Stimulated activated naive CD8-positive, alpha-beta T cell treated with anti-CD3 and anti-CD28 coated beads, Interleukin-15, Interleukin-2, amounts not matched to agents 100 U/mL and 50 U/mL, for 24 hours (primary cell): ENCODE data around the gene MN1.

Experiments used
- ATAC-seq: fragments of 150-1000 bp; cut with Tn5 transposase; one replicate; pipeline ENCODE4 v1.10.0; 2021
- DNase-seq: peaks from one replicate; pipeline ENCODE4 v3.0.0; 2021

The MN1 gene

DNA sequence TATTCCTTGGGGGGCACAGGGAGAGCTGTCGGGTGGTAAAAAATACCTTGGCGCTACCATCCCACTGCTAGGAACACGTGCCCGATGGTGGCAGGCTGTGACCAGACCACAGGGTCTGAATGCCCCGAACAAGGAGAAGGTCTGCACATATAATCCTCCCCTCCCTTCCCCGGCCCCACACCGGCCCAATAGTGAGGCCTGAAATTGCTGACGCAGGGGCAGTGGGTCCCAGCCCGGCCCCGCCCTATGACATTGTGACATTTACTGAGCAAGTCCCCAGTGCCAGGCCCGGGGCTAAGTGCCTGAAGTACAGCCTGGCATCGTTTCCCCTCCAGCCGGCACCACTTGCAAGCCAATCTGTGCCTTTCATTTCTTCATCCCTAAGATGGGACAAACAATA lies 19.5 kb downstream of the MN1 start:
- ATAC-seq, result no peak
- DNase-seq, result no peak

GRCh38 chr22:27780161-27780575 lies 21.4 kb downstream of the MN1 start:
- no peak for ATAC-seq
- no peak for DNase-seq

DNA sequence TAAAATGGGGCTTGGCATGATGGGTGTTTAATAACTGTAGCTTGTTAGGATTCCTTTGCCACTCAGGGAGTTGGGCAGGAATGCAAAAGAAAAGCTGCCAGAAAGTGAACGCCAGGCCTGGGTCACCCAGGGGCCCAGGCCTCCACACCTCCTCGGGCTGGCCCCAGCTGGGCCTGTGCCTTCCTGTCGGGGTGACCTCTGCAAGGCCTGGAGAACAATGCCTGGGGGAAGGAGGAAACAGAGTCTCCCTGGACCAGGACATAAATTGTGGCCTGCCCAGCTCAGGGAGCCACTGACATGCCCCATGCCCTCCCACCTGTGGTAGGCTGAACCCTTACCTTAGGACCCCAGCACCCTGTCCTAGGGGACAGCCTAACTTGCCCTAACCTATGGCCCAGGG lies 21.9 kb downstream of the MN1 start:
- no peak for ATAC-seq
- no peak for DNase-seq

GRCh38 chr22:27778294-27779090 lies 23.1 kb downstream of the MN1 start:
- no peak for ATAC-seq
- no peak for DNase-seq

- ATAC-seq, result no peak
- DNase-seq, result no peak
These were observed 24.4 kb downstream of the MN1 start for GRCh38 chr22:27777128-27777527.

GRCh38 chr22:27776650-27776958 lies 25.0 kb downstream of the MN1 start:
- ATAC-seq (no peak), DNase-seq (no peak)

DNA sequence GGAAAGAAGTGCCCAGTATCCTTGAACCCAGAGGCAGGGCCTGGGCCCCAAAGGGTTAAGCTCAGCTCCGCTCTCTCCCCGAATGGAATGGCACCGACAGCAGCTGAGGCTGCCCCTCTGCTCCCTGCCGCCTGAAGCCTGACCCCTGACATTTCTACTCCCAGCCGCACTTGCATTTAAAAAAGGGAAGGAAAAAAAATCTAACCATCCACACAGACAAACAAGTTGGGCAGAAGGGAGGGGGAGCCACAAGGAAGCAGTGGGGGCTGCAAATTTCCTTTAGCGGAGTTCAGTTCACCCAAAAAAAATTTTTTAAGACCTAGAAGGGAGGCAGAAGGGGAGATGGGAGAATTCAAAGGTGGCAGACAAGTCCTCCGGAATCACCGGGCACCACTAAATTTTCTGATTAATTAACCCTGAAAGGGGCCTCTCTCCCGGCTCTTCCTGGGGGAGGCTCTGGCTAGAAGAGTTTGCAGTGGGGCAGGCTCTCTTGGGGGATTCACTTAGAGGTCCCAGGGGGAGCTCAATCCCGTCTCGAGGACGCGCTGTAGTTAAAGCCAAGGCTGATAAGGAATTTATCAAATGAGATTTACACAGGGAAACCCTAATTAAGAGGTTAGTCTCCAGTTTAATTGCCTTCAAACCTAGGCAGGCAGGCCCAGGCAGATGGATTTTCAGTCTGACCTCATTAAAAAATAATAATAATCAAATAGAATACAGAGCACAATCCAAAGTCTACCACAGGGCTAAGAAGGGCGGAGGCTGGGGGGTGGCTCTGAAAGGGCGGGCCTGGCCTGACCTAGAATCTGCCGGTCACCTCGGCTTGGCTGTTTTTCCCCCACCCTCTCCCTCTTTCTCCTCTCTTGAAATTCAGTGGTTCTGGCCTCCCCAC lies 25.6 kb downstream of the MN1 start:
- ATAC-seq, result no peak
- no peak for DNase-seq

GRCh38 chr22:27775087-27775698 lies 26.4 kb downstream of the MN1 start:
- DNase-seq (no peak), ATAC-seq (no peak)

- ATAC-seq (no peak), DNase-seq (no peak)
These were observed 27.4 kb downstream of the MN1 start for GRCh38 chr22:27774200-27774599.

DNA sequence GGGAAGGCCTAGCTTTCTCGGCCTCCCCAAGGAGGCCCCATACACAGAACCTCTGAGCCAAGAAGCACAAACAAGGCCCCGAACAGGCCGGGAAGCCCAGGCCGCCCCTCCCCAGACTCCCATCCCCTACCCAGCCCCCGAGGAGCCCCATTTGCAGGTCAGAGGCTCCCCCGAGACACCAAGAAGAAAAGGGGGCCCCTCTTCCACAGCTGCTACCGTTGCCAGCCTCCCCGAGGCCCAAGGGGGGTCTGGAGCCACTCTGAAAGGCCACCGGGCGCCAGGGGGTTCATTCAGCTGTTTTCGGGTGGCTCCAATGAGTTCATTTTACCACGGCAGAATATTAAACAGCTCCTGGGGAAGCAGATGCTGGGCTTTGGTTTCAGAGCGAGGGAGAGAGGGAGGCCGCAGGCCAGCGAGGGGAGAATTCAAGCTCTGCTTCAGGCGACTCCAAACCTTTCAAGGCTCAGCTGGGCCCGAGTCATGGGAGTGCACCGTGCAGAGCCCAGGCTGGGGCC lies 28.5 kb downstream of the MN1 start:
- ATAC-seq, result no peak
- no peak for DNase-seq

DNA sequence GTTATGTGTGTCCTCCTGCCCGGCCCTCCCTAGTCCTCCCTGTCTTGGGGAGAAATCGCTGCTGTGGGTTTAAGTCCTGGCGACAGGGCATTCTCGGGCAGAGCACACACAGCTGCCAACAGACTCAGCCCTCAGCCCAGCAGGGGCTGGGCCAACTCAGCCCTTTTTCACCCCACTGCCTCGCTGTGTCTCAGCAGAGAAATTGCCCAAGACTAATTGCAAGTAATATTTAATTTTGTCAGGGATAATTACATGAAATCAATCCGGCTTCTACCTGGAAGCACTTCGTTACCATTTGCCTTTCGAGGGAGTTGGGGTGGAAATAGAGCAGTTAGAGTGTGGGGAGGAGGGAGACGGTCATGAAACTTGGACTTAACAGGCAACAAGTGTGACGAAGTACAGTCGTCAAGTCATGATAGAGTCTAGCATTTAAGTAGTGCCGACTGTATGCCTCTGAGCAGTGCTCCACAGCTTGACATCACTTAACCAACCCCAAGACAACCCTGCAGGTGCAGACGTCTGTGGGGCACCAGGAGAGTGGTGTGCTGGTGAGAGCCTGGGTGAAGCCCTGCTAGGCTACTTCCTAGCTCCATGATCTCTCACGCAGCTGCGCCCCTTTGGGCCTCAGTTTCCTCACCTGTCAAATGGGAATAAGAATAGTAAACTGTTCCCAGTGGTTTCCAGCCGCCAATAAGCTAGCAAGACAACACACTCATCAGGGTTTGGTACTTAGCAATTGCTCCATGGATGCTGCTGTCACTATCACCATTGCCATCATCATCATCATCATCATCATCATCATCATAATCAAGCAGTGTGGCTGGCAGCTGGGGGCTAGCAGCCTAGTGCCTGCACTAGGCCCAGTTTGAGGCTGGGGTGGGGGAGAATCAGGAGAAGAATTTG lies 29.2 kb downstream of the MN1 start:
- DNase-seq (no peak), ATAC-seq (no peak)

DNA sequence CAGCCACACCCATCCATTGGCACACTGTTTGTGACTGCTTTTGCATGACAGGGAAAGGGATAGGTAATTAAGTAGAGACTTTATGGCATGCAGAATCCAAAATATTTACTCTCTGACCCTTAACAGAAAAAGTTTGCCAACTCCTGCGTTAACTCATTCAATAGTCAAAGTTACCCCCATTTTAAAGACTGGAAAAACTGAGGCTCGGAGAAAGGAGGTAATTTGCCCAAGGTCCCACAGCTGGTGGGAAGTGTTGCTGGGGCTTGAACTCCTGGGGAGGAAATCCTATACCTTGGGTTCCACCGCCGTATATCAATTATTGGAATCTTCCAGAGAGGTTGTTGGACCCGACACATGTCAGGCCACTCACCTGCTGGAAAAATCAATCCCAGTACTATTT lies 29.9 kb downstream of the MN1 start:
- DNase-seq (no peak), ATAC-seq (no peak)

DNA sequence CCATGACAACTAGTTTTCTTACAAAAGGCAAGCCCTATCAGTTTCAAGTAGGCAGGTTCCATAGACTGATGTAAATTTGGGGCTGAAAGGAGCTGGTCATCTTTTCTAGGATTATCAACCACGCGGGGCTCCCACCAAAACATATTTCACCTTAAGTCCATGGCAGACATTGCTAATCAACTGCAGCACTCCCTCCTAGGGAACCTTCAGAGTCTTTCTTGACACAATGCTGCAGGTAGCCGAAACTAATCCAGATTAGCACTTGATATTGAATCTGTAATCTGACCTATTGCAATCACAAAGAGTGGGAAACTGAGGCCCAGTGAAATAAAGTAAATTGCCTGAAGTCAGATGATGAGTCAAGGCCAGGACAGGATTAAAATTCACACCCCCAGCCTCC lies 32.5 kb downstream of the MN1 start:
- ATAC-seq, result no peak

DNA sequence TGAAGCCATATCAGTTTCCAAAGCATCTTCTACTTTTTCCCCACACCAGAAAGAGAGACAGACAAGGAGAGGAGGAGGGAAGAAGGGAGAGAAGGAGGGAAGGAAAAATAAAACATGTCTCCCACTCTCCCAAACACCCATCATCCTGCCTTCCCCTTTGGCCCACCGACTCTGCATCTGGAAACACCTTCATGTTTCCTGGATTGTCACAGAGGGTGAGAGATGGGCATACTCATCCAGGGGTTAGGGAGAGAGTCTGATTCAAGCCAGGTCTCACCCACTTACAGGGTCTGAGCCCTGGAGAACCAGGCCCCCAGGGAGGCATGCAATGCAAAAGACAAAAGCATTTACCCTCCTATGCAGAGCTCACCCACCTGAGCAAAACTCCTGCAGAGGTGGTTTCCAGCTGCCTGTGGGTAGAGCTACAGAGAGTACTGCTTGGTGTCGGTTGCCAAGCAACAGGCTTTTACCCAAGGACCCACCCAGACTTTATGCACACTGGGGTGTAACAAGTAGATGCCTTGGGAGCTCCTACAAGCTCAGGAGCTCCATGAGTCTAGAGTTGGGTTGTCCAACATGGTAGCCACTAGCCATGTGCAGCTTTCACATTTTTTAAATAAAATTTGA lies 33.4 kb downstream of the MN1 start:
- no peak for ATAC-seq
- no peak for DNase-seq

More for the DNA sequence above, 32.5 kb downstream of the MN1 start:
- no peak for DNase-seq

DNA sequence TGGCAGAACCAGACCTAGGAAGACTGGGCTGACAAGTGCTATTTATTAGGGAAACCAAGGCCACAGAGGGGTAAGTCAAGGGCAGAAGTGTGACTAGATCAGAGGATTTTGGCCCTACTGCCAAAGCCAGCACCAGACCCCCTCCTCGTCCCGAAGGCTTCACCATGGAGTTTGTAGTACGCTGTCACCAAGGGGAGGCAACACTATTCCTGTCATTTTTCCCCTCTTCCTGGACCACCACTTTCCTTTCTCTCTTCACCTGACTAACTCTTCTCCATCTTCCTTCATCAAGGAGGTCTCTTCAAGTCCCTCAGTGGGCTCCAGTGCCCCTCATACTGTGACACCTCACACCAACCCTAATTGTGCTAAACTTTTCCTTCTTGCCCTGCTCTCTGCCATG lies 34.9 kb downstream of the MN1 start:
- DNase-seq, result no peak
- ATAC-seq, result no peak

- DNase-seq (no peak), ATAC-seq (no peak)
These were observed 35.8 kb downstream of the MN1 start for GRCh38 chr22:27765706-27766291.

DNA sequence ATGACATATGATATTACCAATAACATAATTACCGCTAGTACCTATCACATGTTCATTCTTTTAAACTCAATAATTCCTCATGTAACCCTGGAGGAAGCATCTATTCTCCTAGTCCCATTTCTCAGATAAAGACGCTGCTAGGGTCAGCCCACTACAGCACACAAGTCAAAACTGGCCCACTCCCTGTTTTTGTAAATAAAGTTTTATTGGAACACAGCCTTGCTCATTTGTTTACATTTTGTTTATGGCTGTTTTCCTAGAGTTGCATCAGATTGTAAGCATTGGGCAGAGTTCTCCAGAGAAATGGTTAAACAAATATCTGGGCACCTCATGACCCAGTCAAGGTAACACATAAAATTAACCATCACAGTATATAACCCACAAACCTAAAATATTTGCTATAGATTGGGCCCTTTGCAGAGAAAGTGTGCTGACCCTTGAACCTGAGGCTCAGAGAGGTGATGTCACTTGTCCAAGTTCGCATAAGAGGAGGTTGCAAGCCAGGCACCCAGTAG lies 36.8 kb downstream of the MN1 start:
- ATAC-seq (no peak), DNase-seq (no peak)

- no peak for ATAC-seq
- no peak for DNase-seq
These were observed 39.9 kb downstream of the MN1 start for GRCh38 chr22:27761665-27762064.

DNA sequence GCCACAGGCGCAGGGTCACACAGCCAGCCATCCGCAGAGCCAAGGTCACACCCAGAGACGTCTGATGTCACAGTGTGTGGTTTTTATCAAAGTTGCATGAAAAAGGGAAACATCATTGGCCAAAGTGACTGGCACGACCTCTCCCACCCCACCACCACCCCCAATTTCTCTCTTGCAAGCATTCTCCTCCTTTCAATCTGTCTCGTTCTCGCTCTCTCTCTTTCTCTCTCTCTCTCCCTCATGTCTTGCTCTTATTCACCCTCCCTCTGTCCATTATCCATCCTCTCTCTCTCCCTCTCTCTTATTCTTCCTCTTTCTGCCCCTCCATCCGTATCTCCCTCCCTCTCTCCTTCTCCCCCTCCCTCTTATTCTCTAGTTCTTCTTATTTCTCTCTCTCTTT lies 40.6 kb downstream of the MN1 start:
- DNase-seq (no peak), ATAC-seq (no peak)

- no peak for DNase-seq
- no peak for ATAC-seq
These were observed 41.1 kb downstream of the MN1 start for GRCh38 chr22:27760474-27760873.
